Measurements from ENCODE around the gene MRPL28. TPM values are rescaled to one million over a fixed set of nuclear protein-coding genes. Genes with fewer than 3 reads are reported as not detected.

The MRPL28 gene
- total RNA-seq, 1 experiment from 2014 or later: 61.4 TPM

GRCh38 chr16:407253-407652, 36.9 kb upstream of the MRPL28 start:
- H2AFZ ChIP-seq (ENCODE audit: low read depth, low read length, poor library complexity, severe bottlenecking): no peak overlapping the region
- no peaks in the 10 kb centered on the region for H3K79me2 ChIP-seq (ENCODE audit: insufficient read depth, low read length)
- no peak overlapping the region for H3K9ac ChIP-seq (ENCODE audit: low read length)
- H3K36me3 ChIP-seq (ENCODE audit: control insufficient read depth in 1 of 2, insufficient read depth in 2 of 2, low read length in 2 of 2): no peaks in the 10 kb centered on the region
- RAD21 ChIA-PET (ENCODE audit: low non-redundant PET in 1 of 2, low total read pairs in 2 of 2, uncharacterized antibody in 2 of 2, unreplicated experiment in 2 of 2): no interaction called here
- H3K27me3 ChIP-seq (ENCODE audit: insufficient read depth, low read length): no peaks in the 10 kb centered on the region
- ATAC-seq (no peak), DNase-seq (ENCODE audit: low read depth, low spot score) (no peak)
- no peak overlapping the region for H3K27ac ChIP-seq (ENCODE audit: low read depth, low read length)
- TF ChIP-seq ELF1 (IDR thresholded peaks at IDR 0.05; ENCODE audit: borderline replicate concordance, low read depth) (no peak), EGR1 (IDR thresholded peaks at IDR 0.05; ENCODE audit: low read depth) (no peak), CEBPB (IDR thresholded peaks at IDR 0.05; ENCODE audit: low read depth) (no peak), EZH2phosphoT487 (IDR thresholded peaks at IDR 0.05; ENCODE audit: borderline replicate concordance) (no peak), ATF3 (IDR thresholded peaks at IDR 0.05) (no peak), ZNF274 (IDR thresholded peaks at IDR 0.05; ENCODE audit: low read depth, low read length) (no peak), YY1 (IDR thresholded peaks at IDR 0.05; ENCODE audit: extremely low read depth, insufficient replicate concordance, low read depth, low read length) (no peak), SIN3A (IDR thresholded peaks at IDR 0.05; ENCODE audit: low read depth) (no peak), CTCF (IDR thresholded peaks at IDR 0.05 in 2 of 3, conservative IDR thresholded peaks at IDR 0.05 in 1 of 3; ENCODE audit: borderline replicate concordance in 1 of 3, insufficient read depth in 1 of 3, low read depth in 2 of 3, low read length in 2 of 3) (no peak), RAD21 (IDR thresholded peaks at IDR 0.05; ENCODE audit: low read depth) (no peak), JUND (IDR thresholded peaks at IDR 0.05) (no peak), ZBTB33 (IDR thresholded peaks at IDR 0.05; ENCODE audit: extremely low read depth, insufficient replicate concordance, low read length) (no peak), TCF7L2 (IDR thresholded peaks at IDR 0.05; ENCODE audit: borderline replicate concordance, extremely low read depth, insufficient read depth, insufficient read length) (no peak), MAX (IDR thresholded peaks at IDR 0.05) (no peak), EZH2 (IDR thresholded peaks at IDR 0.05) (no peak), REST (IDR thresholded peaks at IDR 0.05; ENCODE audit: low read depth) (no peak), POLR2A (IDR thresholded peaks at IDR 0.05; ENCODE audit: borderline replicate concordance, extremely low read depth, insufficient read depth, insufficient read length) (no peak), POLR2AphosphoS5 (IDR thresholded peaks at IDR 0.05; ENCODE audit: low read depth, low read length) (no peak)
- no peaks in the 10 kb centered on the region for H3K9me3 ChIP-seq (ENCODE audit: control insufficient read depth in 1 of 2, insufficient read depth in 1 of 2, low read depth in 1 of 2, low read length in 2 of 2)
- no peaks in the 10 kb centered on the region for H3K9me2 ChIP-seq (ENCODE audit: insufficient read depth)
- CTCF ChIA-PET: no interaction called here
- no peak overlapping the region for H3K4me2 ChIP-seq (ENCODE audit: low read length)
- POLR2A ChIA-PET: no interaction called here
- no peaks in the 10 kb centered on the region for H3K4me1 ChIP-seq (ENCODE audit: control insufficient read depth in 1 of 2, insufficient read depth in 2 of 2, low read length in 2 of 2)
- no peaks in the 10 kb centered on the region for H4K20me1 ChIP-seq (ENCODE audit: insufficient read depth)
- H3K4me3 ChIP-seq (replicated peaks in 1 of 2; ENCODE audit: low read depth in 1 of 2, low read length in 2 of 2): no peak overlapping the region
- intact Hi-C loops (cut with micrococcal nuclease): no loop called here
- no TSS peak for BruUV-seq (replicated peaks)

Measured in HCT116 (cell line).